Measurements from ENCODE around the gene EPHB2.

- TF ChIP-seq CTCF (IDR thresholded peaks at IDR 0.05) (no peak), POLR2A (IDR thresholded peaks at IDR 0.05) (no peak)
These were observed 53.0 kb downstream of the EPHB2 start for GRCh38 chr1:22763487-22764200.
